Neuron (in vitro differentiated cells): ENCODE data around the gene PLCL1.
"Not testable (repeated sequence)": the region's sequence is repeated elsewhere in the genome, so short reads cannot be mapped to it uniquely, and the experiment has no call there.

Experiments used
- H2AFZ ChIP-seq: one replicate; pipeline ENCODE4 v1.6.1; 2013; ENCODE audit warnings: low read depth, mild to moderate bottlenecking, inconsistent platforms, low read length, moderate library complexity
- H3K27me3 ChIP-seq: one replicate; pipeline ENCODE4 v1.6.1; 2013; ENCODE audit warnings: low read length; ENCODE audit not compliant: insufficient read depth
- H3K36me3 ChIP-seq: one replicate; pipeline ENCODE4 v1.6.1; 2013; ENCODE audit warnings: low read length; ENCODE audit not compliant: insufficient read depth
- H3K4me1 ChIP-seq: one replicate; pipeline ENCODE4 v1.6.1; 2013; ENCODE audit warnings: low read length; ENCODE audit not compliant: insufficient read depth
- H3K4me3 ChIP-seq: 2 replicates; pipeline ENCODE4 v1.5.1; 2013; ENCODE audit warnings: mild to moderate bottlenecking, low read length, moderate library complexity
- H3K9me3 ChIP-seq: one replicate; pipeline ENCODE4 v1.6.1; 2013; ENCODE audit warnings: low read length

The PLCL1 gene

DNA sequence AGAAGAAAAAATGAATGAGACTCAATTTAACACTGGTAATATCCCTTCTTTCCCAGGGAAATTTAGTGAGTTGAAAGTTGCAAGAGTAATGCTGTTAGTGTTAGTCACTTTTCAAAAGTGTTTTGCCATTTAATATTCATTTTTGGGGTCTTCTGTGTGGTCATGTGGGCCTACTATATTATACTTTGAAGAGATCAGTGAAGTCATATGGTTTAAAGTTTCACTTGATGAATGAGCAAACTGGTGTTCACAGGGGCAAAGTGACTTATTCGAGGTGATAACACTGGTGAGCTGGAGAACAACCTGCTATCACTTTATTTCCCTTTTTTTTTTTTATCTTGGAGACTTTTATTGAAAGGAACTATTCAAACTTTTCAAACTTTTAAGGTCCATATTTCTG, 196.0 kb downstream of the PLCL1 start:
- no peak overlapping the region for H2AFZ ChIP-seq
- peaks cover 3% of the 10 kb centered on the region for H3K4me1 ChIP-seq
- H3K27me3 ChIP-seq = no peaks in the 10 kb centered on the region
- no peak overlapping the region for H3K4me3 ChIP-seq
- H3K36me3 ChIP-seq = no peaks in the 10 kb centered on the region
- H3K9me3 ChIP-seq = no peaks in the 10 kb centered on the region

GRCh38 chr2:198004173-198004572, 199.8 kb downstream of the PLCL1 start:
- H3K4me3 ChIP-seq = no peak overlapping the region
- H2AFZ ChIP-seq = no peak overlapping the region
- no peaks in the 10 kb centered on the region for H3K9me3 ChIP-seq
- H3K4me1 ChIP-seq = peaks cover 3% of the 10 kb centered on the region
- no peaks in the 10 kb centered on the region for H3K27me3 ChIP-seq
- H3K36me3 ChIP-seq = no peaks in the 10 kb centered on the region

GRCh38 chr2:198004921-198005829, 200.8 kb downstream of the PLCL1 start:
- H3K27me3 ChIP-seq = no peaks in the 10 kb centered on the region

DNA sequence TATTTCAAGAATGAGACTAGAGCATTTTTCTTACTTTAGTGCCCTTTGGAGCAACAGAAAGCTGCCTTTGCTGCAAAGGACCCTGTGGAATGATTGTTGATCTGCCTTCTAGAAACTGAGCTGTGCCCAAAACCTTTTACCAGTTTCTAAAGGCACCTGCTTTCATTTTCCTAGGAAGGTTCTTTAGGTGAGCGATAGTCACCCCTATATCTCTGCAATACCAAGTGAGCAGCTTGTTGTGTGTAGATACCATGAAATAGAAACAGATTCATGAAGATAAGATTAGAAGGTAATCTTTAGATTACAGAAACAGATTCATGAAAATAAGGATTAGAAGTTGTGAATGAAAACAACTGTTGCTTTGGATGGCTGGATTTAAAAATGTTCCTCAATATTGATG, 202.3 kb downstream of the PLCL1 start:
- no peak overlapping the region for H3K4me3 ChIP-seq
- H3K9me3 ChIP-seq = no peaks in the 10 kb centered on the region
- H3K36me3 ChIP-seq = no peaks in the 10 kb centered on the region
- no peak overlapping the region for H2AFZ ChIP-seq
- H3K4me1 ChIP-seq = no peaks in the 10 kb centered on the region
- no peaks in the 10 kb centered on the region for H3K27me3 ChIP-seq

More at GRCh38 chr2:198004921-198005829, 200.8 kb downstream of the PLCL1 start:
- Histone ChIP-seq H3K36me3 (no peaks in the 10 kb centered on the region), H3K9me3 (no peaks in the 10 kb centered on the region), H3K4me3 (no peak overlapping the region), H3K4me1 (peaks cover 3% of the 10 kb centered on the region), H2AFZ (no peak overlapping the region)

- no peaks in the 10 kb centered on the region for H3K4me1 ChIP-seq
- no peaks in the 10 kb centered on the region for H3K27me3 ChIP-seq
- H3K36me3 ChIP-seq = no peaks in the 10 kb centered on the region
- H3K4me3 ChIP-seq = no peak overlapping the region
- no peak overlapping the region for H2AFZ ChIP-seq
- H3K9me3 ChIP-seq = no peaks in the 10 kb centered on the region
Measured at GRCh38 chr2:198008230-198008629, 203.8 kb downstream of the PLCL1 start.

GRCh38 chr2:198012025-198012424, 207.6 kb downstream of the PLCL1 start:
- no peaks in the 10 kb centered on the region for H3K9me3 ChIP-seq
- H3K4me1 ChIP-seq = no peaks in the 10 kb centered on the region
- no peaks in the 10 kb centered on the region for H3K27me3 ChIP-seq
- H2AFZ ChIP-seq = no peak overlapping the region
- H3K4me3 ChIP-seq = no peak overlapping the region
- H3K36me3 ChIP-seq = no peaks in the 10 kb centered on the region

- Histone ChIP-seq H3K36me3 (no peaks in the 10 kb centered on the region), H3K4me1 (no peaks in the 10 kb centered on the region), H3K27me3 (no peaks in the 10 kb centered on the region), H2AFZ (no peak overlapping the region), H3K4me3 (no peak overlapping the region), H3K9me3 (no peaks in the 10 kb centered on the region)
Measured at GRCh38 chr2:198016243-198016642, 211.8 kb downstream of the PLCL1 start.

DNA sequence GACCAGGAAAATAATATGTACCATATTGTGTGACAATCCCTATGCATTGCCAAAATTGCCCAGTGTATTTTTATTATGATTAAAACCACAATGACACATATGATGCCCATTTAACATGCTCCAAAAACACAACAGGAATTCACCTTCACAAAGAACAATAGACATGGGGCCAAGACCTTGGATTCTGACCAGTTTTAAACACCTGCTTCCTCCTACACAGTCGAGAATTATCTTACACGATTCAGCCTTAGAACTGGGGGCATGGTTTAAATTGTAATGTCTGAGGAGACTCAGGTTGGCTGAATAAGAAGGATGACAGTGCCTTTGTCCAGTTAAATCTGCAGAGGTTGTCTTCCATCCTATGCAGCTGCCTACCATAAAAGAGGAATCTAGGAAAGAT, 212.7 kb downstream of the PLCL1 start:
- Histone ChIP-seq H2AFZ (no peak overlapping the region), H3K36me3 (no peaks in the 10 kb centered on the region), H3K9me3 (no peaks in the 10 kb centered on the region), H3K4me3 (no peak overlapping the region), H3K4me1 (no peaks in the 10 kb centered on the region), H3K27me3 (no peaks in the 10 kb centered on the region)

DNA sequence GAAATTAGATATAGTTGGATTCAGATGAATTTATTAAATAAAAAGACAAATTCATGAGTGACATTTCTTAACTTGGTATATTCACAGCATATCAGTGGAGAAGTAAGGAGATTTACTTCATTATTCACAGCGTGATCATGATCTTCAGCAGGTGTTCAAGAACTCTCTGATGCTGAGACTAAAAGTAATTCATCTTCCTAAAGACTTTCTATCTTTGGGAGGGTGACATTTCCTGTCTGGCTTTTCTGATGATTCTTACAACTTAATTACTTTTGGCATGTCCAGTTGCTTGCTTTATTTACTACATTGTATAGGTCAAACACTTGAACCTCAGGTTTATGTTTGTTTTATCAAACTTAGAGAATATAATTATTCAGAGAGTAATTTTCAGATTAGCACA, 224.6 kb downstream of the PLCL1 start:
- Histone ChIP-seq H3K27me3 (no peaks in the 10 kb centered on the region), H3K4me1 (no peaks in the 10 kb centered on the region), H3K36me3 (no peaks in the 10 kb centered on the region), H3K9me3 (no peaks in the 10 kb centered on the region), H3K4me3 (no peak overlapping the region), H2AFZ (no peak overlapping the region)

DNA sequence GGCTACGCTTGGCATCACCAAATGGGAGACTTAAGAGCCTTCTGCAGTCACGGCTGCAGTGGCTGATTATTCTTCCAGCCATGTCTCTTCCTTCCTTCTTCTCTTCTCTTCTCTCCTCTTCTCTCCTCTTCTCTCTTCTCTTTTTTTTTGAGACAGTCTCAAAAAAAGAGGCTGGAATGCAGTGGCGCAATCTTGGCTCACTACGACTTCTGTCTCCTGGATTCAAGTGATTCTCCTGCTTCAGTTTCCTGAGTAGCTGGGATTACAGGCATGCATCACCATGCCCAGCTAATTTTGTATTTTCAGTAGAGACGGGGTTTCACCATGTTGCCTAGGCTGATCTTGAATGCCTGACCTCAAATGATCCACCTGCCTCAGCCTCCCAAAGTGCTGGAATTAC, 225.2 kb downstream of the PLCL1 start:
- not testable (repeated sequence) for H3K9me3 ChIP-seq, H3K4me3 ChIP-seq, H2AFZ ChIP-seq, H3K27me3 ChIP-seq, H3K4me1 ChIP-seq, H3K36me3 ChIP-seq

GRCh38 chr2:198033626-198034025, 229.2 kb downstream of the PLCL1 start:
- H3K4me3 ChIP-seq = no peak overlapping the region
- H3K36me3 ChIP-seq = no peaks in the 10 kb centered on the region
- no peaks in the 10 kb centered on the region for H3K9me3 ChIP-seq
- no peaks in the 10 kb centered on the region for H3K27me3 ChIP-seq
- H3K4me1 ChIP-seq = no peaks in the 10 kb centered on the region
- H2AFZ ChIP-seq = no peak overlapping the region

DNA sequence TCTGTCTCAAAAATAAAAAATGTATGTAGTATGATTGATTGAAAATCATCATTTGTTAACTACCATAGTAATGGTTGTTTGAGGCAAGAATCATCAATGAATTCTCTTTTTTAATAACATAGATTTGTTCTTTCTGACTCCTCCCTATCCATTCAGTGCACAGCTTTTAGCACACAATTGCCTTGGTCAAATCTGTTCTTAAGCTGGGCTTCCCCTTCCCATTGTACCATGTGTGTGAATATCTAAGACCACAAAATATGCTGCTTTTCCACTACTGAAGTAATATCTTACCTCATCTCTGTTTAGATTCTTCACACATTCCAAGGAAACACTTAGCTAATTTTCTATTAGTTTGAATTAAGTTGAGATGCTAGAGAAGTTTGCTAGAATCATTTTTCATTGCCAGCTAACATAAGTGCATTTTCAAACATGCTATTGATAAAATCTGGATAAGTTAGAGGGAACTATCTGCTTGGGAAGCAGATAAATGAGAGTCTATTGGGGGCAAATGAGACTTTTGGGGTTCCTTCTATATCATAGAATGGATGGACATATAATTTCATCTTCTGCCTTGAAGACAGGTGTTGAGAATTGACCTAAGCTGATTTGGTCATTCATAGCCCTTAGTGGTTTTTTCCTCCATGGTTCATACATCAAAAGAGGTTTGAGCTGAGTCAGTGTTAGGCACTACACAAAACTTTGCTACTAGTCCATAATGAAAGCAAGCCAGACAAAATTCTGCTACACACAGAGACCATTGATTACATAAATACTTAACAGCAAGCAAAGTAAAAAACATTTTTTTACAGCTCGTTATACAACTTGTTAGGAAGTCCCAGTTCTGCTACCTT, 231.9 kb downstream of the PLCL1 start:
- Histone ChIP-seq H3K4me1 (no peaks in the 10 kb centered on the region), H3K9me3 (no peaks in the 10 kb centered on the region), H3K27me3 (no peaks in the 10 kb centered on the region), H2AFZ (no peak overlapping the region), H3K4me3 (no peak overlapping the region), H3K36me3 (no peaks in the 10 kb centered on the region)

DNA sequence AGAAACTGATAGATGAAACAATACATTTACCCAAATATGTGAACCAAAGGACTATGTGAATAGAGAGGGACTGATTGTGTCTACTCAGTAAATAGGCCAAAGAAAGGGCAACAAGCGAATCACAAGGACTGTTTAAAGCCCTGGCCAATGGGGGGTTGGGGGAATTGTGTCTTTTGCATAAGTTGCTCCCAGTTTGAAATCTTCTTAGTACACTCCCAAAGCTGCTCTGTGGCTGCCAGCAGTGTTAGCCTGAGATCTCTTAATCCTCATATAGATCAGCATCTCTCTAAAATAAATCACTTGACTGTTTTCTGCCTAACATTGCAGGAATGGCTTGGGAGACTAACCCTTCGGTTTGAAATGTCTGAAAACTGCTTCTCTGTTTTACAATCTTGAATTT, 236.4 kb downstream of the PLCL1 start:
- Histone ChIP-seq H3K9me3 (no peaks in the 10 kb centered on the region), H3K4me1 (no peaks in the 10 kb centered on the region), H3K4me3 (no peak overlapping the region), H3K36me3 (no peaks in the 10 kb centered on the region), H3K27me3 (no peaks in the 10 kb centered on the region), H2AFZ (no peak overlapping the region)
